WTC11 (cell line): ENCODE measurements around the gene ZFYVE28. TPM values are rescaled to one million over a fixed set of nuclear protein-coding genes. Genes with fewer than 3 reads are reported as not detected.
A peak's percentile ranks its signal among the peaks of the same experiment; 100 is the strongest.

Experiments
- ATAC-seq: fragments of 200-7000 bp; cut with Tn5 transposase; 2 replicates; pipeline ENCODE4 v1.10.0; 2021; ENCODE audit warnings: mild to moderate bottlenecking, moderate library complexity
- CTCF ChIA-PET: fragments of 300-600 bp; sonication (Branson Sonifier 250); formaldehyde crosslinking; loops from one replicate; lab custom pipeline; 2021; ENCODE audit warnings: antibody characterized with exemption; lab: Charles Lee
- POLR2A ChIA-PET: fragments of 350-600 bp; sonication (Branson Sonifier 250); formaldehyde crosslinking; loops from one replicate; lab custom pipeline; 2021; ENCODE audit warnings: antibody characterized with exemption; lab: Charles Lee
- DNase-seq: peaks from one replicate; pipeline ENCODE4 v3.0.0; 2021; ENCODE audit warnings: low spot score
- H3K27ac Mint-ChIP-seq: 2 replicates; pipeline ENCODE4 v1.8.0; 2021; ENCODE audit warnings: mixed read lengths
- H3K27me3 Mint-ChIP-seq: 2 replicates; pipeline ENCODE4 v1.8.0; 2021; ENCODE audit warnings: low read depth, mild to moderate bottlenecking, moderate library complexity, mixed read lengths
- H3K36me3 Mint-ChIP-seq: 2 replicates; pipeline ENCODE4 v1.8.0; 2021; ENCODE audit warnings: mixed read lengths
- H3K4me1 Mint-ChIP-seq: 2 replicates; pipeline ENCODE4 v1.8.0; 2022; ENCODE audit warnings: mixed read lengths
- H3K4me3 Mint-ChIP-seq: 2 replicates; pipeline ENCODE4 v1.8.0; 2021; ENCODE audit warnings: mild to moderate bottlenecking, moderate library complexity, mixed read lengths
- H3K9me3 Mint-ChIP-seq: 2 replicates; pipeline ENCODE4 v1.8.0; 2021; ENCODE audit warnings: mixed read lengths
- AR ChIP-seq: fragments of 250-450 bp; sonication (Bioruptor Pico); IDR thresholded peaks from 2 replicates; pipeline ENCODE4 v1.9.0; 2021; ENCODE audit warnings: mild to moderate bottlenecking
- CBFB ChIP-seq: sonication (generic); formaldehyde crosslinking; IDR thresholded peaks from 2 replicates; pipeline ENCODE4 v1.8.1; 2022; ENCODE audit warnings: mild to moderate bottlenecking, low read depth, missing genetic modification reagents
- ERG ChIP-seq: fragments of 250-450 bp; sonication (Bioruptor Pico); IDR thresholded peaks from 2 replicates; pipeline ENCODE4 v1.8.0; 2021; ENCODE audit warnings: mild to moderate bottlenecking
- ETV6 ChIP-seq: sonication (generic); formaldehyde crosslinking; IDR thresholded peaks from 2 replicates; pipeline ENCODE4 v1.8.1; 2022; ENCODE audit warnings: mild to moderate bottlenecking, missing genetic modification reagents
- FOXP1 ChIP-seq: sonication (generic); formaldehyde crosslinking; IDR thresholded peaks from 2 replicates; pipeline ENCODE4 v1.8.0; 2022; ENCODE audit warnings: missing genetic modification reagents, mild to moderate bottlenecking, moderate library complexity, borderline replicate concordance
- FOXP4 ChIP-seq: sonication (generic); formaldehyde crosslinking; IDR thresholded peaks from 2 replicates; pipeline ENCODE4 v1.8.0; 2022; ENCODE audit warnings: mild to moderate bottlenecking, missing genetic modification reagents
- GRHL2 ChIP-seq: fragments of 250-450 bp; sonication (Bioruptor Pico); IDR thresholded peaks from 2 replicates; pipeline ENCODE4 v1.8.0; 2022; ENCODE audit warnings: mild to moderate bottlenecking, moderate library complexity; ENCODE audit not compliant: insufficient replicate concordance, severe bottlenecking
- HMGXB4 ChIP-seq: sonication (generic); formaldehyde crosslinking; IDR thresholded peaks from 2 replicates; pipeline ENCODE4 v1.8.1; 2023; ENCODE audit warnings: mild to moderate bottlenecking, moderate library complexity, missing genetic modification reagents
- MYBL2 ChIP-seq: sonication (generic); formaldehyde crosslinking; IDR thresholded peaks from 2 replicates; pipeline ENCODE4 v1.8.1; 2023; ENCODE audit warnings: mild to moderate bottlenecking, moderate library complexity, missing genetic modification reagents
- TEAD1 ChIP-seq: sonication (generic); formaldehyde crosslinking; IDR thresholded peaks from 2 replicates; pipeline ENCODE4 v1.8.0; 2022; ENCODE audit warnings: mild to moderate bottlenecking, missing genetic modification reagents
- USF1 ChIP-seq: sonication (generic); formaldehyde crosslinking; IDR thresholded peaks from 2 replicates; pipeline ENCODE4 v1.8.0; 2022; ENCODE audit warnings: mild to moderate bottlenecking, missing genetic modification reagents
- ZBTB43 ChIP-seq: sonication (generic); formaldehyde crosslinking; IDR thresholded peaks from 2 replicates; pipeline ENCODE4 v1.8.1; 2023; ENCODE audit warnings: mild to moderate bottlenecking, missing genetic modification reagents
- ZNF263 ChIP-seq: sonication (generic); formaldehyde crosslinking; IDR thresholded peaks from 2 replicates; pipeline ENCODE4 v1.8.1; 2022; ENCODE audit warnings: low read depth, mild to moderate bottlenecking, moderate library complexity, missing genetic modification reagents
- total RNA-seq: library from RNA; stranded (reverse); gene quantifications from 3 replicates; pipeline ENCODE4 v1.2.3, GENCODE V29; 2021

ZFYVE28 gene
- total RNA-seq, 1 experiment from 2014 or later: 7.8 TPM

GRCh38 chr4:2339458-2340271 lies 78.8 kb downstream of the ZFYVE28 start:
- Mint-ChIP-seq H3K4me3 (no peak overlapping the region), H3K27ac (peak overlapping the region; percentile 68; the same call in 1 of the 2 replicates), H3K4me1 (peaks cover 5% of the 10 kb centered on the region), H3K9me3 (no peaks in the 10 kb centered on the region), H3K36me3 (no peaks in the 10 kb centered on the region), H3K27me3 (no peaks in the 10 kb centered on the region; the same call in 1 of the 2 replicates)
- TF ChIP-seq FOXP1: 0 out of 2 replicates have a peak, but pooled peaks have one; percentile 28
- peak; percentile 22; the same call in 1 of the 2 replicates for TF ChIP-seq FOXP4 (CRISPR knock-in tag)
- TF ChIP-seq TEAD1 (CRISPR knock-in tag): no peak
- DNase-seq (no peak), ATAC-seq (no peak; the same call in 1 of the 2 replicates)
- ChIA-PET CTCF (interaction anchor here (0.6 to 1.6 kb wide), 6 partner anchors 14 to 265 kb away, joined by 3 to 6 read pairs (median 4); no protein-coding TSS in a partner anchor), POLR2A (interaction anchor here (0.6 kb wide), 3 partner anchors 247 to 525 kb away, joined by 3 to 4 read pairs (median 3); no protein-coding TSS in a partner anchor)

GRCh38 chr4:2338754-2339457 lies 79.5 kb downstream of the ZFYVE28 start:
- POLR2A ChIA-PET: interaction anchor here (0.6 kb wide), 2 partner anchors 357 to 526 kb away, joined by 3 to 4 read pairs; no protein-coding TSS in a partner anchor

GRCh38 chr4:2337896-2338295 lies 80.5 kb downstream of the ZFYVE28 start:
- no peak overlapping the region for H3K27ac Mint-ChIP-seq
- no peaks in the 10 kb centered on the region for H3K9me3 Mint-ChIP-seq
- no peak overlapping the region for H3K4me3 Mint-ChIP-seq
- no peaks in the 10 kb centered on the region; the same call in 1 of the 2 replicates for H3K27me3 Mint-ChIP-seq
- ChIA-PET CTCF (no interaction called here), POLR2A (no interaction called here)
- DNase-seq (no peak), ATAC-seq (no peak)
- peaks cover 5% of the 10 kb centered on the region for H3K4me1 Mint-ChIP-seq
- no peaks in the 10 kb centered on the region for H3K36me3 Mint-ChIP-seq
- TF ChIP-seq HMGXB4 (CRISPR knock-in tag) (no peak), AR (CRISPR knock-in tag) (no peak), CBFB (no peak), MYBL2 (CRISPR knock-in tag) (no peak), USF1 (CRISPR knock-in tag) (no peak)

More at GRCh38 chr4:2338754-2339457, 79.5 kb downstream of the ZFYVE28 start:
- Mint-ChIP-seq H3K27me3 (no peaks in the 10 kb centered on the region; the same call in 1 of the 2 replicates), H3K27ac (peak overlapping the region; percentile 68; the same call in 1 of the 2 replicates), H3K4me3 (no peak overlapping the region), H3K36me3 (no peaks in the 10 kb centered on the region), H3K4me1 (peaks cover 5% of the 10 kb centered on the region), H3K9me3 (no peaks in the 10 kb centered on the region)
- CTCF ChIA-PET: interaction anchor here (0.6 to 1.6 kb wide), 6 partner anchors 15 to 266 kb away, joined by 3 to 6 read pairs (median 4); no protein-coding TSS in a partner anchor
- no peak for DNase-seq
- no peak for TF ChIP-seq ZBTB43 (CRISPR knock-in tag)
- TF ChIP-seq ZNF263 (CRISPR knock-in tag): no peak
- TF ChIP-seq GRHL2 (CRISPR knock-in tag): no peak
- TF ChIP-seq ERG (CRISPR knock-in tag): no peak
- TF ChIP-seq ETV6: no peak
- ATAC-seq: peak; percentile 72
